ENCODE measurements around the gene RAX.

The RAX gene

DNA sequence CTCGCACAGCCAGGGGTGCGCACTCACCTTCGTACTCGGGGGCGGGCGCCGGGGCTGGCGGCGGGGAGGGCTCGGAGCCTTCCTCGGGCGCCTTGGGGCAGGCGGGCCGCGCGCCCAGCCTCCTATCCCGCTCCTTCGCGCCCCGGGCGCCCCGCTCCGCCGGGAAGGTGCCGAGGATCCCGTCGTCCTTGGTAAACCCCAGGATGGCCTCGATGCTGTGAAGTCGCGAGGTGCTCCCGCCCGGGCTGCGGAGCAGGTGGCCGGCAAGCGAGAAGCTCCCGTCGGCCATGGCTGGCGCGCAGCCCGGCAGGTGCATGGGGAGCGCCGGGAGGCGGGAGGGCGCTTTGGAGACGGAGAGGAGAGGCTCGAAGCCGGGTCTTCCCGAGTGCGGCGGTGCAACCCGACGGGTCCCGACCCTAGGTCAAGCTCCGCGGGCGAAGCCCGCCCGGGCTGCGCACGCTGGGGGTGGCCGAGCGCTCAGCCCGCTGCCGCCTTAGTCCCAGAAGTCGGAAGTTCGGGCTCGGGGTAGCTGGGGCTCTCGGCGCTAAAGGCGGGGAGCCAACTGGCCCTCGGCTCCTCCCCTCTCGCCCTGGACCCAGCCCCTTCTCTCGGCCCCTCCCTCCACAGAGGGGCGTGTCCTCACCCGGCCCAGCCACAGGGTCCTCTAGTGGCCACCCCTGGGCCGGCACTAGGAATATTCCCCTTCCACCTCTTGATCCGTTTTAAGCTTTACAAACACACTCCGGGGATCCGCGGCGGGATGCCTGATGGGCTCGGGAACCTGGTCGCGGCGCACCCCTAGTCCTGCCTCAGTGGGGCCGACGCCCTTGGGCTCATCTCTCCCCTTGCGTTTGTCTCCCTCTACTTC is at the start of gene RAX:
Gene RAX (minus strand): TSS at position 564 of the 868 bp plus-strand sequence. CDS start 248 bp downstream, at position 316.
- no peak for DNase-seq (ENCODE audit: low read depth)

DNA sequence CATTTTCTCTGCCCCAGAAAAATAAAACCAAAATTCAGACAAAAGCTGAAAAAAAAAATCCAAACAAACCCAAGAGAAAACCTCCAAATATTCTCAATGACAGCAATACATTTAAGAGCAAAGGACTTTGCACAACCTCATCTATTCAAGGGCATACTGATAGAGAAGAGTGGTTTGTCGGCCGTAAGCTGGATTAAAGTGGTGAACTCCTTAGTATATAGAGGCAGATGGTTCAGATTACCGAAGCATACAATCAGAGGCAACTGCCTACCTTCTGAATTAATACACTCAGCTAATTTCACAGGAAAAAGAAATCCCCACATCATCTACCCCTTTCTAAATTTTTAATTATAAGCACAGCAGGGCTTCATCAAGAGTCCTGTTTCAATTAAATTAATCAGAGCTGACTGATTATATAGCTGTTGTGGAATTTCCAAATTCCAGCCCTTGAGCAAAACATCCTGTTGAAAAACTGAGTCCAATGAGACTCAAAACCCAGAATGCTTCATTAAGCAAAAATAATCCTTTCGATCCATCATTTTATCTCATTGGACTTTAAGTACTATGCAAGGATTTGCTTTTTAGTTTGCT is 45.3 kb upstream of the RAX start, which contains the start of gene CPLX4:
Gene CPLX4 (minus strand): TSS at position 190 of the 591 bp plus-strand sequence. CDS start 187 bp downstream, at position 3.
- DNase-seq (ENCODE audit: low read depth) = no peak

DNA sequence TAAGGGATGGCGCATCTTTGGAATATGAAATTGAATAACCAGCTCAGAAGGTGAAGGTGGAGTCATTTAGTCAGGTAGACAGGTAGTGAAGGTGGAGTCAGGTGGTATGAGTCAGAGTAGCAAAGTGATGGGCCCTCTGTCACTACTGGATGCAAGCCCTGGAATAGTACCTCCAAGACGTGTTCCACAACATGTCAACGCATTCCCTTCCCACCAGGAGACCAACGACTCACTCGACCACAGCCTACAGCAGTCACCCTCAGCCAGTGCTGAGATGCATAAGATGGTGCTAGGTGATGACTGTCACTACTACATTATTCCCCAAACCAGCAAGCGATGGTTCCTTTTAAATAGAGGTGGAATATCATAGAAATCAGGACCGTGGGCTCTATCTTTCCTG is 38.4 kb upstream of the RAX start:
- no peak for DNase-seq (ENCODE audit: low read depth)

DNA sequence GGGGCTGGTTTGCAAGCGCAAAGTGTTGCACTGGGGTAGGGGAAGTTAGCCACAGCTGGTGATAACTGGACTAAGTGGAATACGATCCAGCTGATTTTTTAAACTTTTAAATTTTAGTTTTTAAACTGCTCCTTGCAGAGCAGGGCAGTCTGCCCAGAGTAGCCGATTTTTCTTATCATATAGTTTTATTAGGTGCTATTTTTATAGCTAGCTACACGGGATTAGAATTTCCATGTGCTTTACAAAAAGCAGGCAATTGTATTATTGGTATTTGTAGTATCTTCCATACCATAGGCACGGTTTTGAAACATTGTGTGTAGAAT is 35.6 kb upstream of the RAX start:
- no peak for DNase-seq (ENCODE audit: low read depth)

DNA sequence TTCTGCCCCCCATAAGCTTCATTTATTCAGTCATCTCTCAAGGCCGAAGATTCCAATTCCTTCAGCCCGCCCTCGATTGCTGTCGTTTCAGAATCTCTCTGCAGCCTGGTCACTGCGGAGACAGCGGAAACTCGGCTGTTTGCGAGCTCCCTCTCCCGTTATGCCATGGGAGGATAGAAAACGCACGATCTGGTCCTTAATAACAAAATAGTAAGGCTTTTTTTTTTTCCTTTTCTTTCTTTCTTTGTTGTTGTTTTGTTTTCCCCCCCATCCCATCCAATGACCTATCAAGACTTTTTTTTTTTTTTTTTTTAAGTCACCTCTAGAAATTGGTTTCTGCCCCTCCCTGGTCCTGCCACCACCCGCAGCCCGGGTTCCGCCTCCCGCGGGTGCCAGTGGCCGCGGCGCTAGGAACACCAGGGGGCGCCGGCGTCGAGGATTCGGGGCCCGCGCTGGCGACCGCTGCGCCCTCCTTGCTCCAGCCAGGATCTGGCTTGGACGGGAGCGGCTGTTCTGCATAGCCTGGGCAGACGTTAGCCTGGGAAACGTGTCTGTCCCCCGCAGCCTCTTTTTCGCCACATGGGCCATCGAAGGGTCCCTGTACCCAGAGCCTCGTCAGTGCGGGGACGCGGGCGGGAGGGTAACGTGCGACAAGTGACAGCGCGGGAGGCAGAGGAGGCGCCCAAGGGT is 35.1 kb upstream of the RAX start:
- DNase-seq (ENCODE audit: low read depth) = peak; percentile 38

DNA sequence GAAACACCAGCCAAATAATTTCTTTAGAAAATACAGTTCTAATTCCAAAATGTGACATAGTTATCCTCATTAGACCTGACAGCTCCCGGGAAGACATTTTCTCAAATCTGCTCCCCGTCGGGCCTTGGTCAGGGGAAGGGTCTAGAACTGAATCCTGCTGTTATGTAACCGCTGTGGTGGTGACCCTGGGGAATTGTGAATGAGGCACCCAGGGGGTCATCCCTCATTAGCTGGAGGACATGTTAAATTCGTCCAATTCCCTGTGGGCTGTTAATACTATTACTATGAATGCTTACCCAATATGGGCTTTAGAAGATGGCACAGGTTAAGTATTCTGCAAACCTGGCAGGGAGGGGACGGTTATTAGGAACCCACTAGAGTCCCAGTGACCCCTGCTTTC is 33.4 kb upstream of the RAX start:
- no peak for DNase-seq (ENCODE audit: low read depth)

DNA sequence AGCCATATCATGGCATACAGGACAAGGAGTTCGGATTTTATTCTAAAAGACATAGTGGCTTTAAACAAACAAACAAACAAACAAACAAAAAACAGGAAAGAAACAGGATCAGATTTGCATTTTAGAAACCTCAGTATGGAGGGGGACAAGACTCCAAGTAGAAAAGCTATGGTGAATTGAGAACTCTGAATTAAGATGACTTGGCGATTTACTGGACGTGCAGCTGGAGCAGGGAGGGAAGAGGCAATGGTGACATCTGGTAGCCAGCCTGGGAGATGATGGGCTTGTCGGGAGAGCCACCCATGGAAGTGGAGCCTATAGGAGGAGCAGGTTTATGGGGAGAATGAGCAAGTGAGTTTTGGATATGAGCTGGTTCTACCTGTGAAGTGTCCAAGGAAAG is 32.0 kb upstream of the RAX start:
- DNase-seq (ENCODE audit: low read depth) = no peak

DNA sequence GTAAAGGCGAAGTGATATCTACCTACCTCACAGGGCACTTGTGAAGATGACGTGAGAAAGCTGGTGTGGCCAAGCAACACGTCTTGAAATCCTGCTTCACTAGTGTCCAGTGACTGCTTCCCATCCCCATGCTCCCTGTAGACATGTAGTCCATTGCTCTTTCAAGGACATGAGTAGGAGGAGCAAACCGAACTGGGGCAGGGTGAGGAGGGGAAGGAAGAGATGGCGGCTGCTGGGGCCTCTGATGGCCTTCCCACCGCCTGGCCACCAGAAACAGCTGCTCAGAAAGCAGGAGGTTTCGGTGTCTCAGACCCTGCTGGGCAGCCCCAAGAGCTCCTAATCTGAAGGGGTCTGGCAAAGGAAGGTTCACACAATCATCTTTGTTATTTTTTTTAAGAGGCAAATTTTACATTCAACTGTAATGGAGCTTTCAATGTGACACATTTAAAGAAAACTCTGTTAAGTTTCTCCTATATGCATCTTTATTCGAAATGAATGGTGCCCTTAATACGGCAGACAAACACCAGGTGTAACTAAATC is 30.5 kb upstream of the RAX start:
- DNase-seq (ENCODE audit: low read depth) = no peak

DNA sequence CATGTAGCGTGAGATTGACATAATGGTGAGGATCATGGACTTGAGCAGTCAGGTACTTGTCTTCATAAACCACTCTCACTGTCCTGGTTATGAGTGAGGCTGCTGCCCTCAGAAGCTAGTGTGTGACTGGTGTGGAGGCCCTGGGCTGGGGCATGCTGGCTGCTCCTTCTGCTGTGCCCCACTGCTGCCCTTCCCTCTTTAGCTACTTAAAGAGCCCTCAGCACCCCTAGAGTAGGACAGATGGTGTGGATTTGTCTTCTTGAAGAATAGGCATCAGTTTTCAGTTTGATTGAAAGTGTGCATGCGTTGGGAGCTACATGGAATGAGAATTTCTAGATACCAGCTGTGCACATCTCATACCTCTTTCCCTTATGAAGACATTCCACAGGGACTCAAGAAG is 29.8 kb upstream of the RAX start:
- DNase-seq (ENCODE audit: low read depth) = no peak

DNA sequence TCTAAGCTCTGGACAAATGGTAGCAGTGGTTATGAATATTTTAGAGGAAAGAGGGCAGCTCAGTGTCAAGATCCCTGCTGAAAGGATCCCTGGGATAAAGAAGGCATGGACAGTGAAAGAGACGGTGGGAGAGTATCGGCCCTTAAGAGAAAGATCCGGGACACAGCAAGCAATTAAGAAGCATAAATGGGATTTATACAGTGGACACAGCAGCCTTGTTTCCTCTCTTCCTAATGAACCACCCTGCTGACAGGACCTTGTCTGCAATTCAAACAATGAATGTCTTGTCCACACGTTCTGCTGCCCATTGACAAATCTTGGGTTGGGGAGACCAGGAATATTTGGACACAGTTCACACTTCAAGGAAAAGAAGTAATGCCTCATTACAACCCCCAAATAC is 28.7 kb upstream of the RAX start:
- no peak for DNase-seq (ENCODE audit: low read depth)

DNA sequence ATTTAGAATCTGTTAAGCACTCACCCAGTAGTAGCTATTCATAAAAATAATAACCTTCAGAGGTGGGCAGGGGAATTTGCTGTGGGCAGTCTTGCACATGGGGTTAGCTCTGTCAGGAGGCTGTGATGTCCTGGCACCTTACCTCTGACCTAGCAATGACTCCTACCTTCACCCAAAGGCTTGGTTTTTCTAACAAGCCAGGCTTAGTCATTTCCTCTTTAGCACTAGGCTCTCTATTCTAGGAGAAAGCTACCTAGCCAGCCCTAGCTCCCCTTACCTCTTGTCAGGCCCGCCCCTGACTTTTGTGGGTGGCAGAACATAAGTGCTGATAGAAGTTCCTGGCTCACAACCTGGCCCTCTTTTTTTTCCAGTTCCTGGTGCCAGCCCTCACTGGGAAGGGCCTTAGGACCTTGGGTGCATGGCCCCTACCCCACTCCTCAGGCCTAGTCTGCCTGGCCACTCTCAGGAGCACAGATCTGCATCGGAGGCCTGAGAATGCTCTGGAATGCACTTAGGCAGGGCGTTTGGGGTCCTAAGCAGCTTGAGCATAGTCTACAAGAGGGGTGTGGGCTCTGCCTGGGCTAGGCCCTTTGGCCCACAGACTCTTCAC is 27.5 kb upstream of the RAX start:
- DNase-seq (ENCODE audit: low read depth) = no peak

DNA sequence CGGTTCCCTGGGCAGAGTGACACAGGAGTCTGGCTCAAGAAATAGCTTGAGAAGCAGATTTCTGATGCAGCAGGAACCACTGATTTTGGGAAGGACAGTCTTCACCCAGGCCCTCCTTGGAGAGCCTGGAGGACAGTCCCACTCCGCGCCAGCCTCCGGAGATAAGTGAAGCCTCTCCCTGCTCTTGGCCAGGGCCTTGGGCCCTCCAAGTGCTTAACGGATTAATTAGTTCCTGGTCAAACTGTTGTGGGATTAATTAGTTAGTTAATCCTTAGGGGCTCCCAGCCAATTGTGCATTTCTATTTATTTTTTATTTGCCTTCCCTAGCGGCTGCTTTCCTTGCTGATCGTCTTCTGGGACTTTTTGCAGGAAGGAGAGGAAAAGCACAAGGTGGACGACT is 25.6 kb upstream of the RAX start:
- no peak for DNase-seq (ENCODE audit: low read depth)

DNA sequence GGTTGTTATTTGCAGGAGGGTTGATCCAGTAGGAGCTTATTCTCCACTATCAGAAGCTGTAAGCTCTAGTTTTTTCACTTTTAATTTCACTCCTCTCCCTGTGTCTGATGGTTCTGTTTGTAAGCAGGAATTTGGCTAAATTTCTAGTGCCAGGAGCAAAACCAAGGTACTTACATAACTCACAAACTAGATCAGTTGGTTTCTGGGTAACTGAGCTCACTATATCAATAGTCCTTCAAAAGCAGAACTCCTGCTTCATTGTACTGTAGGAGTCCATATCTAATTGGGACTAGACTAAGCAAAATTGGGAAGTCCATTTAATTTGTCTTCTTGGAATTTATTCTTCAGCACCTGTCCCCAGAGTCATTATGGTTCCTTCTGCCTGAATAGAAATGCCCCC is 20.1 kb upstream of the RAX start:
- DNase-seq (ENCODE audit: low read depth) = no peak

DNA sequence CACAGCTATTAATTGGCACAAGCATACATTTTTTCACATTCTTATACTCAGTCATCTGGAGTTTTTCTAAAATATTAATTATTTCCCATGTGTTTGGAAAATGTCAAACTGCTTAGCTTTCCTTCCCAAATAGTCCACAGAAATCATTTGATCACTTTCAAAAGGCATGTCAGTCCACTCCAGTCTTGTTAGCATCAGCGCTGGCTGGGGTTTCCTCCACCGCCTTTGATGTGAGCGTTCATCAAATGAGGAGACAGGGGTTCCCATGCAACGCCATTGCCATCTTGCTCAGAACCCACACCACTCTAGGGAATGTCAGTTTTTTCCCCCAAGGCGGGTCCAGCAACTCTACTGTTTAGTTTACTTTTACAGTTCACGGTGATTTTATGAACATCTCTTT is 13.1 kb upstream of the RAX start:
- no peak for DNase-seq (ENCODE audit: low read depth)

DNA sequence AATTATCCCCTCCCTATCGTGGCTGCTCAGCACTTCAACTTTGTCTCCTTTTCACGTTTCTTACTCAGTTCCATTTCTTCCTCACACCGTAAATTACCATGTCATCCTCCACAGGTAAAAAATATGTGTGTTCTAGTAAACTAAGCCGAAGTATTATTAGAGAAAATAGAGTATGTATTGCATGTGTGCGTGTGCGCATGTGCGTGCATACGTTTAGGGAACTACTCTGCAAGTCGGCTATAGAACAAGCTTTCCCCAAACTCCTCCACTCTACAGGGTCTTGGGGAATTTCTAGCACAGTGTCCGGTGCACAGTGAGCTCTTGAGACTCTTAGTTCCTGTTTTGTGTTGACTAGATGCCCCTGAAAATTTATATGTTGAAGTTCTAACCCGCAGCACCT is 9.1 kb upstream of the RAX start:
- DNase-seq (ENCODE audit: low read depth) = no peak

DNA sequence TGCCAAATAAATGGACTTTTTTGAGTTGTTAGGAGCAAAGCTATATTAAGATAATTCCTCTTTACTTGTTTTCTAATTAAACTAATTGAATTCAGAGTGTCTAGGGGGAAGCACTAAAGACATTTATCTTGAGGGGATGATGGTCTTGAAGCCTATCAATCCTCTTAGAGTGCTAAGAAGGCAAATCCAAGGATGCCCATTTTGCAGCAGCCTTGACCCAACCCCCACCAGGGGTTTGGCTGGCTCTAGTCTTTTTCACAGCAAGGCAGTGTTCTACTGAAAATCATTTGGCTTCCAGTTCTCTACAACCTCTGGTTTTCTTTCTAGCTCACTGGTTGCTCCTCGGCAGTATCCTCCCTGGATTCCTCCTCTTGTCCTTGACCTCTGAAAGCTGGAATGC is 6.5 kb upstream of the RAX start:
- no peak for DNase-seq (ENCODE audit: low read depth)

DNA sequence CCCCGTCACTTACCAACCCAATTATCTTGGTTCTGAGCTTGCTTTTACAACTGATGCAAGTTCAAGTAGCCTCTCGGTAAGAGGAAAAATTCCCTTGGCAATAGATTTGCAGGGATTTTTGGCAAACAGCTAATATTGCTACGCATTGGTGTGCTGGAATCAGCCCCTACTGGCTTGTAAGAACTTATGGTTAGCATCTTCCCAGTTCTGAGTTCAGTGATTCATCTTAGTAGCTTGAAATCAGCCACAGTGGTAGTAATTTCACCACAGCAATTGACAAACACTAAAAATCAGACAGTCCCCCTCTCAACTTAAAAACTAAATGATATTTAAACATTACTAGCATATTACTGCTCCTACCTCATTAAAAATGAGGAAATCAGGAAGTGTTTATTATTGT is 5.9 kb upstream of the RAX start:
- DNase-seq (ENCODE audit: low read depth) = no peak

DNA sequence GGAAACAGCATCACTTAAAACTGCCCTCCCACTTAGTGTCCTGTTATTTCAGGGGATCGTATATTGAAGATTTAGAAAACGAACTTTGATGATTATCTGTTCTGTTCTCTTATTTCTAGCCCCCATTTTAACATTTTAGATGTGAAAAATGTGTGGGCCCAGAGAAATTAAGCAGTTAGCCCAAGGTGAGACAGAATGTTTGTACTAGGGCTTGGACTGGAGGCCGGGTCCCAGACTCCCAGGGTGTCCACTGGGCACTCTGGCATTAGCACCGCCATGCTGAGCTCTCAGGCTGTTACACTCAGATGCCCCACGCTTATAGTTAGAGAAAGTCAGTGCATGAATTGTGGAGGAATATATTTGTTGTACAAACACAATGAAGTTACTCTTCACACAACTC is 5.5 kb upstream of the RAX start:
- DNase-seq (ENCODE audit: low read depth) = no peak

DNA sequence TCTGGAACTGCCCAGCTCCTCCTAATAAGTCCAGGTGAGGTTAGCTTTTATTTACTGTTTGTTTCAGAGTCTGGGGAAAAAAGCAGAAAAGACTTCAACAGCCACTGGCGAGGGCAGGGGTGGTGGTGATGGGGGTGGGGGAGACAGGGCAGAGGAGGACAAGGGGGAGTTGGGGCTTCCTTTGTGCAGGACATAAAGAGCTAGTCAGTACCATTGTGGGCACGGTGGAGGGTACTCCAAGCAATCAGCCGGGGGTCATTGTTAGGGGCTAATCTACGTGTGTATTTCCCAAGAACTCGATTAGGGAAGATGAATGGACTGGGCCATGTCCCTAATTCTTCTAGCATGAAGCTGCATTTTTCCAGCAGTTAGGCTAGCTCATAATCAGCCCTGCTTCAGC is 2.8 kb upstream of the RAX start:
- no peak for DNase-seq (ENCODE audit: low read depth)

DNA sequence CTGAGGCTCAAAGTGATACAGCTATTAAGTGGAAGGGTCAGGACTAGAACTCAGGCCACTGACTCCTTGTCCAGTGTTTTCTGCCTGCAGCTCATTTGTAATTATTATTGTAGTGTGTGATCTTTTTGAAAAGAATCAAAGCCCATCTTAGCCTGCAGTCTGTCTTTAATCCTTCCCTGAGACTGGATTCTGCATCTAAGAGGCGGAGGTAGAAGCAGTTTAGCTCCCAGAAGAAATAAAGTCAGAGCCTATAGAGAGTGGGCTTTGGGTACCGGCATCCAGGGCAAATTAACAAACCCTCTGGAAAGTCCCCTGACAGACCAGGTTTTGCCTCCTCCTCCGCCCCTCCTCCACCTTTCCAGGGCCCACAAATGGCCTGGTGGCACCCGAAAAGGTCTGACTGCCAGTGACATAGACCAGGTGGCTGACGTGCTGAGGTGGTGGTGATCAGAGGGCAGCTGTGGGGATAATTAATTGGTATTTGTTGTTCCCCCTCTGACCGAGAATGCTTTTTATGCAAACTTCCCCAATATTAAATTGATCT is 2.2 kb upstream of the RAX start:
- no peak for DNase-seq (ENCODE audit: low read depth)

DNA sequence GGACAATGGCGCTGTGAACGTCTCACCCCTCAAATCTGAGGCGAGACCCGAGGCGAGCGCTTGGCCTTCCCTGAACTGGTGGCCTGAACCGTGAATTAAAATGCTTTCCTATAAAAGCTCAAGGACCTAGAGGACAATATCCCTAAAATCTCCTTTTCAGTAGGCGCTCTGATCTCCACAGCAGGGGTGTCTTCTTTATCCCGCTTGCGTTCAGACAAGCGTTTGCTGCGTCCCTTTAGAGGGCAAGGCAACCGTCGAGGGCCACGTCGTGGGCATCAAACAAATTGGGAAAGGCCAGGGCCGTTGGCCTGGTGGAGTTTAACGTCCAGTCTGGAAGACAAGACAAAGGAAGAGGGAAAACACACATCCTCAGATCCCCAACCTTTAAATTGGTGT is 1.3 kb upstream of the RAX start:
- DNase-seq (ENCODE audit: low read depth) = no peak

DNA sequence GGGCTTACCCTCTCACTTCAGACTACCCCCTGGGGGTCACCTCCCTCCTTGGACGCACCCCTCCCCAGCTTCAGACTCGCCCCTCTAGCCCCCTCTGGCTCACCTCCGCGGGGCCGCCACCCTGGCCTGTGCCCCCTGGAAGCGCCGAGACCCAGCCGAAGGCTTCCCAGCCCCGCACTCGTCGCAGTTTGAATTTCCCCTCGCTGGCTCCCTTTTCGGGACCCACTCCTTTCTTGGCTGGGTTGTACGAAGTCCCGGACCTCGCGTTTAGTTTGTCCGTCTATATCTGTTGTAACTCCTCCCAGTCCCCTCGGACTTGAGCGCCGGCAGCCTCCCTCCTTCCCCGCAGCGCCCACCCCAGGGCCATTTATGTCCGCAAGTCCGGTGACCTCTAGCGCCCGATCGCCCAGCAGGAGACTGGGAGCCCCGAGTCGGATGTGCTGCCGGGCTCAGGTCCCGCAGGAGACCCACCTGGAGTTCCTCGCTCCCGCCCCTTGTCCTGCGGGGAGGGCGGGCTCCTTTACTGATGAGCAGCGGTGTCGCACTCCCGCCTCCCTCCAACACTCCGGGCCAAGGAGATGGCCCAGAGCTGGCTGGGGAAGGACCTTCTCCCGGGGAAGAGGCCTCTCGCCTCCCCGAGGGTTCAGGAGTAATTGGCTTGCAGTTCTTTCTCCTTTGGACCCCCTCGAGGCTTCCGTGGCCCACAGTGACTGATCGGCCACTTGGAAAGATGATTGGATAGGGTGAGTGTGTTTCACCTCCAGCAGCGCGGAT is 692 bp upstream of the RAX start:
- DNase-seq (ENCODE audit: low read depth) = no peak
